Measurements from ENCODE around the gene FAM83G. TPM values are rescaled to one million over a fixed set of nuclear protein-coding genes. Genes with fewer than 3 reads are reported as not detected.

Gene FAM83G
- total and polyA plus RNA-seq, 8 donors: 5.6 to 12.9 (median 9.4) TPM

GRCh38 chr17:18938692-18939023 lies 65.9 kb downstream of the FAM83G start:
- ATAC-seq (no peak), DNase-seq (no peak), FAIRE-seq (no peak)
- no peak overlapping the region for H3K27ac ChIP-seq
- 56 to 75% methylated on average over 2 of the region's 2 CpGs for WGBS, 2 donors
- no peaks in the 10 kb centered on the region for H3K9me3 ChIP-seq
- no peaks in the 10 kb centered on the region for H3K27me3 ChIP-seq
- no peak overlapping the region for H3K4me3 ChIP-seq
- TF ChIP-seq, protein P1, sequence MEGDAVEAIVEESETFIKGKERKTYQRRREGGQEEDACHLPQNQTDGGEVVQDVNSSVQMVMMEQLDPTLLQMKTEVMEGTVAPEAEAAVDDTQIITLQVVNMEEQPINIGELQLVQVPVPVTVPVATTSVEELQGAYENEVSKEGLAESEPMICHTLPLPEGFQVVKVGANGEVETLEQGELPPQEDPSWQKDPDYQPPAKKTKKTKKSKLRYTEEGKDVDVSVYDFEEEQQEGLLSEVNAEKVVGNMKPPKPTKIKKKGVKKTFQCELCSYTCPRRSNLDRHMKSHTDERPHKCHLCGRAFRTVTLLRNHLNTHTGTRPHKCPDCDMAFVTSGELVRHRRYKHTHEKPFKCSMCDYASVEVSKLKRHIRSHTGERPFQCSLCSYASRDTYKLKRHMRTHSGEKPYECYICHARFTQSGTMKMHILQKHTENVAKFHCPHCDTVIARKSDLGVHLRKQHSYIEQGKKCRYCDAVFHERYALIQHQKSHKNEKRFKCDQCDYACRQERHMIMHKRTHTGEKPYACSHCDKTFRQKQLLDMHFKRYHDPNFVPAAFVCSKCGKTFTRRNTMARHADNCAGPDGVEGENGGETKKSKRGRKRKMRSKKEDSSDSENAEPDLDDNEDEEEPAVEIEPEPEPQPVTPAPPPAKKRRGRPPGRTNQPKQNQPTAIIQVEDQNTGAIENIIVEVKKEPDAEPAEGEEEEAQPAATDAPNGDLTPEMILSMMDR (IDR thresholded peaks at IDR 0.05): no peak
- H3K4me1 ChIP-seq: no peaks in the 10 kb centered on the region
- no peaks in the 10 kb centered on the region for H3K36me3 ChIP-seq
- intact Hi-C loops (cut with DNase I): no loop called here

GRCh38 chr17:18937981-18938691 lies 66.4 kb downstream of the FAM83G start:
- no peak for FAIRE-seq
- DNase-seq: no peak
- Histone ChIP-seq H3K9me3 (no peaks in the 10 kb centered on the region), H3K4me1 (no peaks in the 10 kb centered on the region), H3K36me3 (no peaks in the 10 kb centered on the region), H3K4me3 (no peak overlapping the region), H3K27ac (no peak overlapping the region), H3K27me3 (no peaks in the 10 kb centered on the region)
- WGBS, 2 donors: 73 to 79% methylated on average over 8 of the region's 8 CpGs
- no peak for ATAC-seq
- TF ChIP-seq, protein P1 (IDR thresholded peaks at IDR 0.05): no peak
- intact Hi-C loops (cut with DNase I): no loop called here

DNA sequence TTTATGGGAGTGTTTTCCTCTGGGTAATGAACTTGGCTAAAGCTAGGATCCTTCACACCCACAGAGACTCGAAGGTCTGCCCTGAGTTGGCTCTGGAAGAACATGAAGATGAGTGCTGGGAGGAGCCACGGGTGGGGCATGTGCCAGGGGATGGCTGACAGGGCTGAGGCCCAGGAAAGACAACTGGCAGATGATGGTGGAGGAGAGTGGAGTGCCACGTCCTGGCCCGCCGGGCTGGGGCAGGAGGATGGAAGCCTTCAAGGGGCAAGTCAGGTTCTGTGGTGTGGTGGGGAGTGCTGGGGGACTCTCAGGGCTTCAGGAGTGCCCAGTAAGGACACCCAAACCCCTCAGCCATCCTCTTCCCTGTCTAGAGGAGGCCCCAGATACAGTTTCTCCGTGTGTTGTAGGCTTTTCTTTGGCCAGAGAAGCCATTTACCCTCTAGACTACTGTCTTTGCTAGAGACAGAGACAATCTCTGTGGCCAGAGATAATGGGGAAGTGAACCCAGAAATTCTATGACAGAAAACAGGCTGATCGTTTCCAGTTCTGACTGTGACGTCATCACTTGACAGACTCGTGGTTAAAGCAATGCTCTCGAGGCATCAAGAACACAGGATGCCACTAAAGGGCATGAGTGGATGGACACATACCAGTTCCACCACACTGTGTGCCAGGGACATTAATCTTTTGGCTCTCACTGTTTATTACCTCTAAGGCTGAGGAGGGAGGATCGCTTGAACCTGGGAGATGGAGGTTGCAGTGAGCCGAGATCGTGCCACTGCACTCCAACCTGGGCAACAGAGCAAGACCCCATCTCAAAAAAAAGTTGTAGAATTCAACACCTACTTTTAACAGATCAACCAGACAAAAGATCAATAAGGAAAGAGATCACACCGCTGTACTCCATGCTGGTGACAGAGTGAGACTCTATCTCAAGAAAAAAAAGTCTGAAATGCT lies 71.2 kb downstream of the FAM83G start:
- no peak overlapping the region for H3K4me3 ChIP-seq
- FAIRE-seq (no peak), ATAC-seq (no peak), DNase-seq (no peak)
- 72 to 83% methylated on average over 14 of the region's 14 CpGs for WGBS, 2 donors
- TF ChIP-seq, protein P1 (IDR thresholded peaks at IDR 0.05): no peak
- no peaks in the 10 kb centered on the region for H3K27me3 ChIP-seq
- H3K9me3 ChIP-seq: no peaks in the 10 kb centered on the region
- H3K36me3 ChIP-seq: peaks cover 0 to 22% (median 7%) of the 10 kb centered on the region in 3 donors
- no peak overlapping the region for H3K27ac ChIP-seq
- intact Hi-C loops (cut with DNase I): no loop called here
- no peaks in the 10 kb centered on the region for H3K4me1 ChIP-seq

- no peaks in the 10 kb centered on the region for H3K9me3 ChIP-seq
- H3K27ac ChIP-seq: no peak overlapping the region
- intact Hi-C loops (cut with DNase I): no loop called here
- H3K36me3 ChIP-seq: peaks cover 0 to 22% (median 7%) of the 10 kb centered on the region in 3 donors
- no peak overlapping the region for H3K4me3 ChIP-seq
- 67 to 79% methylated on average over 5 of the region's 5 CpGs for WGBS, 2 donors
- H3K27me3 ChIP-seq: no peaks in the 10 kb centered on the region
- ATAC-seq (no peak), DNase-seq (no peak), FAIRE-seq (no peak)
- H3K4me1 ChIP-seq: no peaks in the 10 kb centered on the region
- TF ChIP-seq, protein P1 (IDR thresholded peaks at IDR 0.05): no peak
Observed at GRCh38 chr17:18932360-18933055, 72.1 kb downstream of the FAM83G start.

All from pancreas (tissue), 10 donors.